IgD-negative memory B cell (primary cell): ENCODE data around the gene LPAR1. TPM values are rescaled to one million over a fixed set of nuclear protein-coding genes. Genes with fewer than 3 reads are reported as not detected.
"Not testable (repeated sequence)": the region's sequence is repeated elsewhere in the genome, so short reads cannot be mapped to it uniquely, and the experiment has no call there.

Experiments
- H3K27ac Mint-ChIP-seq, 3 donors: one replicate each; pipeline ENCODE4 v1.8.0; 2020 to 2022; ENCODE audit warnings: mild to moderate bottlenecking in 3 of 3, mixed read lengths in 3 of 3, moderate library complexity in 1 of 3
- H3K27me3 Mint-ChIP-seq: one replicate; pipeline ENCODE4 v1.8.0; 2021; ENCODE audit warnings: mixed read lengths
- H3K36me3 Mint-ChIP-seq: one replicate; pipeline ENCODE4 v1.8.0; 2020; ENCODE audit warnings: mild to moderate bottlenecking, mixed read lengths
- H3K4me1 Mint-ChIP-seq, 3 donors: one replicate each; pipeline ENCODE4 v1.8.0; 2020 to 2022; ENCODE audit warnings: mixed read lengths in 3 of 3, mild to moderate bottlenecking in 1 of 3
- H3K4me3 Mint-ChIP-seq, 4 donors: one replicate each; pipeline ENCODE4 v1.8.0; 2020 to 2022; ENCODE audit warnings: mild to moderate bottlenecking in 4 of 4, mixed read lengths in 4 of 4, moderate library complexity in 3 of 4
- H3K9me3 Mint-ChIP-seq, 3 donors: one replicate each; pipeline ENCODE4 v1.8.0; 2020 to 2021; ENCODE audit warnings: mixed read lengths in 3 of 3, mild to moderate bottlenecking in 1 of 3
- polyA plus RNA-seq: library from polyadenylated mRNA; unstranded; fragments of 300-500 nt; fragmentation: Illumina TruSeq; gene quantifications from one replicate; pipeline ENCODE4 v1.2.3, GENCODE V29; 2021

LPAR1 gene
- polyA plus RNA-seq, 1 donor from 2014 or later: not detected

DNA sequence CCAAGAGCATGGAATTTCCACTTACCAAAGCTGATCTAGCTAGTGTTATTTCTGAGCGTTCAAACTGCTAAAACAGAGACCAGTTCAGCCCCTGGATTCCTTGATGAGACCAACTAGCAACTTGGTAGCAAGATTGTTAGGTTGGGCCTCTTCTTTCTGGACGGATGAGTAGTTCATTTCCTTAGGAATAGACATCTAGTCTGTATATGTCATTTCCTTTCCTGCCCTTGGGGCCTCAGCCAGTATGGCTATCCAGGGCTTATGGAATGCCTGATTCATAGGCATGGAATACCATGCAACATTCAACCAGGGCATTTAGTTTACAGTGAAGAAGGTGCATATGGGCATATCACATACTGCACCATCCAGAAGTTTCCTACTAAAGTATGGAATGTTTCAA lies 14.5 kb upstream of the LPAR1 start:
- Mint-ChIP-seq H3K4me3 (no peak overlapping the region), H3K4me1 (no peaks in the 10 kb centered on the region), H3K27ac (no peak overlapping the region), H3K9me3 (no peaks in the 10 kb centered on the region), H3K27me3 (no peaks in the 10 kb centered on the region), H3K36me3 (peaks cover 1% of the 10 kb centered on the region)

DNA sequence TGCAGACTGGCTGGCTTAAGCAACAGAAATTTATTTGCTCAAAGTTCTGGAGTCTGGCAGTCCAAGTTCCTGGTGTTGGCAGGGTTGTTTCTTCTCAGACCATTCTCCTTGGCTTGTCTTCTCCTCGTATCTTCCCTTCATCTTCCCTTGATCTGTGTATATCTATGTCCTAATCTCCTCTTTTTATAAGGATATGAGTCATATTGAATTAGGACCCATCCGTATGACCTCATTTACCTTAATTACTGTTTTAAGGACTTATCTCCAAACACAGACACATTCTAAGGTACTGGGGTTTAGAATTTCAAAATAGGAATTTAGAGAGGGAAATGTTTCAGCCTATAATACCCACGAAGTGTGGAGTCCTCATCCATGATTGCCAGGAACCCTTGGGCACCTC lies 13.1 kb upstream of the LPAR1 start:
- H3K9me3 Mint-ChIP-seq: no peaks in the 10 kb centered on the region
- H3K36me3 Mint-ChIP-seq: peaks cover 1% of the 10 kb centered on the region
- H3K4me1 Mint-ChIP-seq: no peaks in the 10 kb centered on the region
- H3K27me3 Mint-ChIP-seq: no peaks in the 10 kb centered on the region
- no peak overlapping the region for H3K4me3 Mint-ChIP-seq
- no peak overlapping the region for H3K27ac Mint-ChIP-seq

DNA sequence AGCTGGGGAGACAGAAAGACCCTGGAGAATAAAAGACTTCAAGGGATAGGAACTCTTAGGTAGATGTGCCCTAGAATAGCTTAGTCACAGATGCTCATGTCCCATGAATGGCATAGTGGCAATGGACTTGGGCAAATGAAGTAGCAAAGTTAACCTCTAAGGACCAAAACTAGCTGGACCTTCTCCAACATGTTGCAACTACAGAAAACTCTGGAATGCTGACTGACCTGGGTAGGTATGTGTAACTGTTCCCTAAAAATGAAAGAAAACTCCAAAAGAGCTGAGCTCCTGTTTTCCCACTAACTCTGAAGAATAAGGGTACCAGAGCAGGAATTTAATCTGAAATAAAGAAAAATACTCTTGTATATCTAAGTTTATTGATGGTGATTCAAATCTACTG lies 12.5 kb upstream of the LPAR1 start:
- H3K27me3 Mint-ChIP-seq: no peaks in the 10 kb centered on the region

DNA sequence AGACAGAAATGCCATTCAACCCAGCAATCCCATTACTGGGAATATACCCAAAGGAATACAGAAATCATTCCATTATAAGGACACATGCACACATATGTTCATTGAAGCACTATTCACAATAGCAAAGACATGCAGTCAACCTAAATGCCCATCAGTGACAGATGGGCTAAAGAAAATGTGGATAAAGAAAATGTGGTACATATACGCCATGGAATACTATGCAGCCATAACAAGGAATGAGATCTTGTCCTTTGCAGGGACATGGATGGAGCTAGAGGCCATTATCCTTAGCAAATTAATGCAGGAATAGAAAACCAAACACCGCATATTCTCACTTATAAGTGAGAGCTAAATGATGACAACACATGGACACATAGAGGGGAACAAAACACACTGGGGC lies 9.0 kb upstream of the LPAR1 start:
- not testable (repeated sequence) for H3K36me3 Mint-ChIP-seq, H3K4me3 Mint-ChIP-seq, H3K27ac Mint-ChIP-seq, H3K27me3 Mint-ChIP-seq, H3K9me3 Mint-ChIP-seq, H3K4me1 Mint-ChIP-seq

More for the DNA sequence above, 12.5 kb upstream of the LPAR1 start:
- Mint-ChIP-seq H3K4me1 (no peaks in the 10 kb centered on the region), H3K4me3 (no peak overlapping the region), H3K27ac (no peak overlapping the region), H3K9me3 (no peaks in the 10 kb centered on the region), H3K36me3 (peaks cover 1% of the 10 kb centered on the region)

DNA sequence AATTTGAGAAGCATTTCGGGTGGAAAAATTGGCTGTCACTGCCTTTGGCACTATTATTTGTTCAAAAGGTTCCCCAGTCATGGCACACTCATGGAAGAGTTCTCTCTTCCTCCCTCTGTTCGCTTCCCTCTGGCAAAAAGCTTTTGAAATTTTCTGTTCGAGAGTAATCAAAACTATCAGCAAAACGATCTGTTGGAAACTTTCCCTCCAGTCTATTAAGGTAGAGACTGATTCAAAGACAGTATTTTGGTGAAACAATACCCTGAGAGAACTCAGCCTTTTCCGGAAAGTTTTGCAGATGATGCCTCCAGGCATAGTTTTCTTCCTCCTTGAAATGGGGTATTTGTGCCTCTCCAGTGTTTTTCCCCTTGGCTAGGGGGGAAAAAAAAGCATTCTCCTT lies 3.6 kb upstream of the LPAR1 start:
- Mint-ChIP-seq H3K4me3 (no peak overlapping the region), H3K9me3 (peaks cover 0 to 2% (median 0%) of the 10 kb centered on the region in 3 donors), H3K36me3 (peaks cover 5% of the 10 kb centered on the region), H3K27me3 (peaks cover 19% of the 10 kb centered on the region), H3K4me1 (peaks cover 5 to 7% (median 7%) of the 10 kb centered on the region in 3 donors), H3K27ac (no peak overlapping the region)

DNA sequence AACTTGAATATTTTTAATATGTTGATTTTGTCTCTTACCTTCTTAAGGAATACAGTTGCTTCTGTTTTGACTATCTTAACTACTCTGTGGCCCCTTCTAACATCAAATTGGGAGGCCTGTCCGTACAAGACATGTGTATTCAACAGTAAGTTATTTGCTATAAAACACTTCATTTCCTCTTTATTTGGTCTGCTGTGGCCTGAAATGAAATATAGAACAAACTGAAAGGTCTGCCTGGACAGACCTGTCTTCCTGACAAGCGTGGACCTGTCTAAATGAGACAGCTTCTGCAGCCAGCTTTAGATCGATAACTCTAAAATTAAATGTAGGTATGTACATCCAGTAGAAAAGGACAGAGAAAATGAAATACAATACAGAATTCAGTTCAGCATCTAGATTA lies 2.2 kb upstream of the LPAR1 start:
- Mint-ChIP-seq H3K4me1 (peaks cover 5 to 7% (median 7%) of the 10 kb centered on the region in 3 donors), H3K36me3 (peaks cover 5% of the 10 kb centered on the region), H3K27ac (no peak overlapping the region), H3K9me3 (peaks cover 0 to 2% (median 0%) of the 10 kb centered on the region in 3 donors), H3K27me3 (peaks cover 28% of the 10 kb centered on the region), H3K4me3 (no peak overlapping the region)

DNA sequence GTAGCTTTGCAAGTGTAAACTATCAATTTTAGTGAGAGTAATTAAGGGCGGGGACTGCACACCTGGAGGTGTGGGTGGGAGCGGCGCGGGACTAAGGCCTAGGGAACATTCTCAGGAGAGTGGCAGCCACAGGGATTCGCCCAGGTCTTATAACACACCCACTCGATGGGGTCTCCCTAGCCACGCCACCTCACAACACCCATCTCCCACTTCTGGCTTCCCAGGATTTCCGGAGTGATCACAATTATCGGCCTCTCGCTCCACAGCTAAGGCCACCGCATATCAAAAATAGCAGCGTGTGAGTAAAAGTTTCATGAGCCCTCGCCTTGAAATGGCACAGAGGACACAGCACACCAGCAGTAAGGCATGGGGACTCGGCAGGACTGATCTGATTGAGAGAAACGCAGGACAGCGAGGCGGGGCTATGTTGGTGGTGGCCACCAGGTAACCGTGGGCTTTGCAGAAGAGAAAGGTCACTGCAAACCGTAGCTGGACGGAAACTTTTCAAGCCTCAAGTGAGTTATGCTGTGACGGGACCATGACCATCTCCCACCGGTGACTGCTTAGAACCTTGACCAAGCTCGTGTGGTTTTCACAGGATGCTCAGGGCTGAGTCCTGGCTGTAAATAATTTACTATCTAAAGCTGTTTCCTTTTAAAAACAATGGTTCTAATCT lies 1.1 kb upstream of the LPAR1 start:
- Mint-ChIP-seq H3K27me3 (peaks cover 30% of the 10 kb centered on the region), H3K4me3 (peak overlapping the region in 1 of 4 donors; percentile 83), H3K9me3 (no peaks in the 10 kb centered on the region), H3K27ac (no peak overlapping the region), H3K36me3 (peaks cover 5% of the 10 kb centered on the region), H3K4me1 (peaks cover 5 to 7% (median 7%) of the 10 kb centered on the region in 3 donors)

DNA sequence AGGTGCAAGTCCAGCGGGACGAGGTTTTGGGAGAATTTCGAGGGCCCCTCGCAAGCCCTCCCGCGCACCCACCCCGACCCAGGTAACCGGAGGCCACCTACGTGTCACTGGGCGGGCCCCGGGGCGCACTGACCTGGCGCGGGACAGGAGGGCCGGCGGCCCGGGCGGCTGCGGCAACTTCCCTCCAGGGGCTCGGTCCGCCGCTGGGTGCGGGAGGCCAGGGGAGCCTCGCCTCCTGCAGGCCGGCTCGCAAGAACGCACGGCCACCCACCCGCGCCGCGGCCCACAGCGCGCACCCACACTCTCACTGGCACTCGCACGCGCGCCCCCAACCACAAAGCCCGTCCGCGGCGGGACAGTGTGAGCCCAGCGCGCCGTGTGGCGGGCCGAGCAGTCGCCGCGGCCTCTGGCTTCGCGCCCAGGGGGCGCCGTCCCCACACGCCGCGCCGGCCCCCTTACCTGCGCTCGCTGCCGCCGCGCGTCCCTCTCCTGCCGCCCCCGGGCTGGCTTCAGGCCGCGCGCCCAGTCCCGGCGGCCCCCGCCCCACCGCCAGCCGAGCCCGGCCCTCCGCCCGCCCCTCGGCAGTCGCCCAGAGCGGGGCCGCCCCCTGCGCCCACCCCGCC lies 451 bp downstream of the LPAR1 start:
- Mint-ChIP-seq H3K4me1 (peaks cover 5 to 7% (median 7%) of the 10 kb centered on the region in 3 donors), H3K27me3 (peaks cover 31% of the 10 kb centered on the region), H3K36me3 (peaks cover 5% of the 10 kb centered on the region), H3K4me3 (peak overlapping the region in 2 of 4 donors; percentile 58 to 89), H3K27ac (no peak overlapping the region), H3K9me3 (no peaks in the 10 kb centered on the region)

DNA sequence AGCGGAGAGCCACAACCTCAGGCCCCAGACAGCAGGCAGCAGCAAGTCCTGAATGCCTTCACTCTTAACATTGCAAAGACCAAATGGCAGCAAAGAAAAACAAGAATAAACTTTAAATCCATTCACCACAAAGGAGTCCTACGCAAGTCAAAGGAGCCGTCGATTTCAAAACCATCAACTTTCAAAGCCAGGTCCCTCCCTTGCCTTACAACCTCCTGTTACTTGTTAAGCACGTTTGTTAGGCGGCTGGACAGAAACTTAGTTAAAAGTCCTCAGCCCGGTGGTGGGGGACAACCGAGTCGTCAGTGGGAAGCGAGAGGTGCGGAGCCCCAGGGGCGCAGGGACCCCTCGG lies 938 bp downstream of the LPAR1 start:
- H3K27me3 Mint-ChIP-seq: peaks cover 31% of the 10 kb centered on the region
- H3K4me1 Mint-ChIP-seq: peaks cover 5 to 7% (median 7%) of the 10 kb centered on the region in 3 donors
- no peaks in the 10 kb centered on the region for H3K9me3 Mint-ChIP-seq
- H3K4me3 Mint-ChIP-seq: peak overlapping the region in 2 of 4 donors; percentile 58 to 89
- H3K36me3 Mint-ChIP-seq: peaks cover 5% of the 10 kb centered on the region
- no peak overlapping the region for H3K27ac Mint-ChIP-seq

DNA sequence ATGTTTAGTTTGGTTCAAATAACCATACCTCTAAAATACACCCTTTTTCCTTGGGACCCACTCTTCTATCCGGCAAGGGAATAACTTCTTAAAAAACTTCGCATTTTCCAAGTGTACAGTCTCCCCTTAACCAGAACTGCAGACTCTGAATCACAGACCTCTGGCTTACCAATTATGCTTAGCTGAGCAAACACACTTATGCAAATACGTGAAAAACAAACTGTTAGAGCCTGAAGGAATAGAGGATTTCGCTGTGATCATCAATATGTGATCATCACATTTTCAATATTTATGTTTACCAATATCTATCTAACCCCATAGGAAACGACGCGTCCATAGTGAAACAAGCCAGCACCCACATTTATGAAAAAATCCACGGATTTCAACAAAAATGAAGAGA lies 1.3 kb downstream of the LPAR1 start:
- Mint-ChIP-seq H3K27ac (no peak overlapping the region), H3K27me3 (peaks cover 31% of the 10 kb centered on the region), H3K4me3 (peak overlapping the region in 2 of 4 donors; percentile 58 to 89), H3K36me3 (peaks cover 5% of the 10 kb centered on the region), H3K4me1 (peaks cover 5 to 7% (median 7%) of the 10 kb centered on the region in 3 donors), H3K9me3 (no peaks in the 10 kb centered on the region)

DNA sequence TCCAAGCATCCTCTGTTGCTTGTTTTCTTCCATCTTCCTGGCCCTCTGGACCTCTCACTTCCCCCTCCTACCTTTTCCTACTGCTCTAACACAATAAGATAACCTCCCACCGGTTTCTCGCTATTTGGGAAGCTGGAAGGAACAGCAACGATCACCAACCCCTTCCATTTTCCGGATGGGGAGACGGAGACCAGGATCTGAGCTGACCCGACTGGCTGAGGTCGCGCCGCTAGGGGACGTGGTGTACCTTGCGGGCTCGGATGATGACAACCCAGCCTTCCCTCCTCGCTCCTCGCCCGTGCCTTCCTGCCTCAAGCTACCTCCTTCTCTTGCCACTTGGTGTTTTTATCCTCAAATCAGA lies 1.9 kb downstream of the LPAR1 start:
- H3K9me3 Mint-ChIP-seq: no peaks in the 10 kb centered on the region
- H3K4me3 Mint-ChIP-seq: no peak overlapping the region
- H3K36me3 Mint-ChIP-seq: peaks cover 5% of the 10 kb centered on the region
- H3K27ac Mint-ChIP-seq: peak overlapping the region in 1 of 3 donors; percentile 40
- H3K27me3 Mint-ChIP-seq: peaks cover 32% of the 10 kb centered on the region
- peaks cover 5 to 7% (median 7%) of the 10 kb centered on the region in 3 donors for H3K4me1 Mint-ChIP-seq

DNA sequence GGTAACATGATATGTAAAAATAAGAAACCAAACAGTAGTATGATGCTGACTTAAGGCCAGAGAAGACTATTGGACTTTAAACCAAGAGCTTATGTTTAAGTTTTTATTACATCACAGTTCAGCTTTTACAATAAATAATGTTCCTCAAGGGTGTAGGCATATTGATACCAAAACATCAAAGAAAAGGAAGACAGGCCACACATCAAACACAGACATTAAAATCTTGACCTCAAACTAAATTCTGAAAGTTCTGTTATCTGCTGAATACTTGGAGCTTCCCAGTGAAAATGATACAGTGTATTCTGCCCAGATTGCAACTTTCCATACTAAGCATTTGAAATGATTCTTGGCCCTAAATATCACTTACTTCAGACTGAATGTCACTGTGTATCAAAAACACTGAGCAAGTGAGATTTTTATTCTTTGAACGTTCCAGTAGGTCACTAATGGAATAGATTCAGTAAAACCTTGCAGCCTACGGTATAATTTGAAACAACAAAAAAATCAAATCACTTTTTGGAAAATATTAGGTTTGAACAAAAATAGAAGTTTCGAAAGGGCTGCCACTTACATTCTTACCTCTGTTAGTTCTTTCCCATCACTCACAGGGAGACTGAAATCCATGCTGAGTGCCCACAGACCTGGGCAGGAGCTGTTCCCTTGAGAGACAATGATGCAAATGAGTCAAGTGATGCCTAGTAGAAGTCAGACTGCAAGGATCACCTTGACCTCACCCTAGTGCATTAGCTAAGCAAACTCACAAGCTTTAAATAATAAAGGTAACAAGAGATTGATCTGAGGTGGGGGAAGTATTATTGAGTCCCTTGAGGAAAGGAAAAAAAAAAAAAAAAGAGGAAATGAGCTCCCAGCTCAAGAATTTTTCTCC lies 2.5 kb downstream of the LPAR1 start:
- H3K4me1 Mint-ChIP-seq: peaks cover 5 to 7% (median 7%) of the 10 kb centered on the region in 3 donors

DNA sequence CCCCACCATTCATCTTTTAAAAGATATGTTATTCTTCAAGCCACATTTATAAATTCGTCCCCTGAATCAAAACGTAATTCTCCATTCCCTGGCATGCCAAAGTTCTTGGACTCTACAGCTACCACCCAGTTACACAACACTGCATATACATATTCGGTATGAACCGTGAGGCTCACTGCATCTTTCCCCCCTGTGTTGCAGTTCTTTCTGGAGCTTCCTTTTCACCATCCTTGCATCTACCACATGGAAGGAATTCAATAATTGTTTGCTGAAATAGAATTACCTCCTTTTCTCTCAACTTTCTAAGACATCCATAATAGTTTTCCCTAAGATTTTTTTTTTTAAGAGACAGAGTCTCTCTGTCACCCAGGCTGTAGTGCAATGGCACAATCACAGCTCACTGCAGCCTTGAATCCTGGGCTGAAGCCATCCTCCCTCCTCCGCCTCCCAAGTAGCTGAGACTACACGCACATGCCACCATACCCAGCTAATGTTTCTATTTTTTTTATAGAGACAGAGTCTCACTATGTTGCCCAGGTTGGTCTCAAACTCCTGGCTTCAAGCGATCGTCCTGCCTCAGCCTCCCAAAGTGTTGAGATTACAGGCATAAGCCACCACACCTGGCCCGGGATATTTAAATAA lies 3.3 kb downstream of the LPAR1 start:
- Mint-ChIP-seq H3K27me3 (peaks cover 28% of the 10 kb centered on the region), H3K4me3 (no peak overlapping the region), H3K9me3 (no peaks in the 10 kb centered on the region), H3K27ac (no peak overlapping the region), H3K4me1 (peaks cover 5 to 7% (median 7%) of the 10 kb centered on the region in 3 donors), H3K36me3 (peaks cover 5% of the 10 kb centered on the region)

More for the DNA sequence above, 2.5 kb downstream of the LPAR1 start:
- Mint-ChIP-seq H3K27ac (peak overlapping the region in 1 of 3 donors; percentile 40), H3K36me3 (peaks cover 5% of the 10 kb centered on the region), H3K9me3 (no peaks in the 10 kb centered on the region), H3K27me3 (peaks cover 32% of the 10 kb centered on the region), H3K4me3 (peak overlapping the region in 1 of 4 donors; percentile 5)

DNA sequence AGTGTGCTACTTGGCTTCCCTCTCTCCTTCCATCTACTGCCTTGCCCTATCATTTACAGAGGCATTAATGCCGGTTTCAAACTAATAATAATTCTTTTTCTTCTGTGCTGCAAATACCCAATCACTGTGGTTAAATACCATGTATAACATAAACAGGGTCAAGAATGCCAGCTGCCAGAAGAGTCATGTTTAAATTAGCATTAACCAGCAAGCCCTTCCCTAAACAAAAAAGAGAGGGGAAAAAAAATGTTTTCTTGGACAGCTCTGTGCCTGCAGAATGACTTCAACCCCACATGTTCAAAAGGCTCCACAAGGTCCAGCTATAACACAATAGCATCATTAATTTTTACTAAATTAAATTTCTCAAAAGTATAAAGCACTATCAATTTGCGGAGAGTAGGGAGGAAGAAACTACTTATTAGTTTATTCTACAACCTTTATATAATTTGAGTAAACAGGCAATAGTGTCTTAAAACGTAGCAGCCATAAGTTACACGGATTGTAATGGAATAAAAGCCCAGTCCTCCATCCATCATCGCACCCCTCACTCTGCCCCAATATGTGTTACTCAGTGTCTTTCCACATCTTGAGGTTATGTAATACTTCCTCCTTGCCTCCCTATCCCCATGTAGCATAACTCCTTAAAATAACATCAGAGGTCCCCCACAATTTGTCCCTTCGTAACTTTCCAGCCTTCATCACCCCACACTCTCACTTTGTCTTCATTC lies 3.9 kb downstream of the LPAR1 start:
- H3K36me3 Mint-ChIP-seq: peaks cover 5% of the 10 kb centered on the region
- peaks cover 5 to 7% (median 7%) of the 10 kb centered on the region in 3 donors for H3K4me1 Mint-ChIP-seq
- H3K27ac Mint-ChIP-seq: no peak overlapping the region
- peaks cover 0 to 2% (median under 1%) of the 10 kb centered on the region in 3 donors for H3K9me3 Mint-ChIP-seq
- peaks cover 25% of the 10 kb centered on the region for H3K27me3 Mint-ChIP-seq
- H3K4me3 Mint-ChIP-seq: no peak overlapping the region
